Hepatic stellate cell (primary cell): ENCODE results near the gene BMAL1.
A peak's percentile ranks its signal among the peaks of the same experiment; 100 is the strongest.

Experiments
- DNase-seq: peaks from one replicate; pipeline ENCODE4 v3.0.0; 2011; ENCODE audit warnings: low spot score

The BMAL1 gene

DNA sequence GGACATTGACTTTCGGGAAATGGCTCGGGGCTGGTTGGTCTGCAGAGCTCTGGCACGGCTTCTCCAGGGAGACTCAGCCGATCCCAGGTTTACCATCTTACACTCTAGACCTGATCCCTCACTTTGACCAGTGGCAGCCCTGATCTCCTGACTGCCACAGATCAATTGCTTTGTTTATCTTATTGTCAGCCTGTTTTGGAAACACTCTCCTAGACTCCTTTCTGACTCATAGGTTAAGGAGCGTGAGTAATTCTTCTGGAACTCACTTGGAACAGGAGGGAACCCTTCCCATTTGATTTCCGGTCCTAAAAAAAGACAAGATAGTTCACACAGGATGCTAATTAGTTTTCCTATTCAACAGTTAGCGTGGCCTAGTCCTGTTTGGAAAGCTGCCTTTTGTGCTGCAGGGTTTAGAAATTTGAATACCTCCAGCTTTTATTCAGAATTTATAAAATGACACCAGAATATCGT is 16.0 kb upstream of the BMAL1 start:
- peak; percentile 50 for DNase-seq

DNA sequence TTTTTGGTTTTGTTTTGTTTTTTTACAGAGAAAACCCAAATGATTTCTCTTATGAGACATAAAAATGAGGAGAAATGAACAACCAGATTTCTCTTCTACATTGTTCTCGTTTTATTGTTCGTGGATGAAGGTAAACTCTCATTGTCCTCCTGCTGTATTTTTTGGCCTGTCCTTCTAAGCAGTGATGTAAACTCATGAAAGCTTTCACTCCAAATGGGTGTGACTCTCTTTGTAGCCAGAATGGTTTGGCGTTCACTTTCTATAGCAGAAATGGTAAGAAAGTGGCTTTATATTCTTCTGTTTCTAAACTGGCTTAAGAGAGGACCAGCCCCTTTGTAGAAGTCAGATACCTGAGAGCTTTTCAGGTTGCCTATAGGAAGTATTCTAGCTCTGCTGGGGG is 15.5 kb upstream of the BMAL1 start:
- DNase-seq: no peak

DNA sequence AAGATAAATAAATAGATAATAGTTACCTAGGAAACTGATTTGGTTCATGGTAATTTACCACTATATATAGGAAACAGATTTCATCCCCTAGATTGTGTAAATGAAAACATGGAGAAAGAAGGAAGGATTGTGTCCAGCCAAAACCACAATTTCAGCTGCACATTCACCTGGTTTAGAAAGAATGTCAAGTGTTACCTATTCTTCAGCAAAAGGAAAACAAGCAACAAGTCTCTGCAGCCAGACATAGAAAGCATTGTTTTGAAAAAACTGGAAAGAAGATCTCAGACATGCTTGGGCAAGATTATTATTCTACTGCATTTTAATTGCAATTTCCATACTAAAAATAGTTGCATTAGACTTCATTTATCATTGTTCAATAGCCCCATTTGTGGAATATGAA is 8.8 kb upstream of the BMAL1 start:
- DNase-seq: no peak

DNA sequence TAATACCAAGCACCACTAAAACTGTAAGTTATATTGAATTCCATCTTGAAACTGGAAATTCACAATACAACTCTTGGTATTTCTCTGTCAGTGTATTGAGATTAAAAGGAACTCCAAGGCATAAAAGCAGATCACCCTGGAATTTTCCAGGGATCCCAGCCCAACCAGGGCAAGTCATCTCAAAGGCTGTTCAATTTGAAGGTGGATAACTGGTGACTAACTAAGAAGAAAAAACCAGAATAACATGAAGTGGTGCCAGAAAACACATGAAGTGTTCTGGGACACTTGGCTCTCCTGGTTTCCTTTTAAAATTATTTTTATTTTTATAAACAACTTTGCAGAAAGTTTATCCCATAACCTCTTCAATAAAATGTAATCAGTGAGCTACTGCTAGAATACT is 7.8 kb upstream of the BMAL1 start:
- no peak for DNase-seq

DNA sequence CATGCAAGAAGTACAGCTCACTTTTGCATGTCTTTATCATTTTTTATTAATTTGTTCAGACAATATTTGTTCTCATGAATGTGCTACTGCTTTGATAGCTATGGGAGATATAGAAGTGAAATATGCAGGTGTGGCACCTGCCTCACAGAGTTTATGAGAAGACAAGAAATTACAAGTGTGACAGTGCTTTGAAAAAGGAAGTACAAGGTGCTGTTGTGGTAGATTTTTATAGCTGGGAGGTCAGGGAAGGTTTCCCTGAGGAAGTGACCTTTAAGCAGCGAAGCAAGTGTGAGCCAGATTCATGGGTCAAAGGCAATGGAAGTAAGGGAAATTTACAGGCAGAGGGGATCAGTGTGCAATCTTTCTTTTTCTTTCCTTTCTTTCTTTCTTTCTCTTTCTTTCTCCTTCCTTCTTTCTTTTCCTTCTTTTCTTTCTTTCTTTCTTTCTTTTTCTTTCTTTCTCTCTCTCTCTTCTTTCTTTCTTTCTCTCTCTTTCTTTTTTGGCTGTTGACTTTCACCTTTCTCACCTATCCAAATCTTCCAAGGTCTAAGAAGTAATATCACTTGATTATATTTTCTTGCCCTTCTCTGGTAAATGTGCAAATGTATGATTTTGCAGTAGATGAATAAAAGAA is 6.4 kb upstream of the BMAL1 start:
- DNase-seq: no peak

DNA sequence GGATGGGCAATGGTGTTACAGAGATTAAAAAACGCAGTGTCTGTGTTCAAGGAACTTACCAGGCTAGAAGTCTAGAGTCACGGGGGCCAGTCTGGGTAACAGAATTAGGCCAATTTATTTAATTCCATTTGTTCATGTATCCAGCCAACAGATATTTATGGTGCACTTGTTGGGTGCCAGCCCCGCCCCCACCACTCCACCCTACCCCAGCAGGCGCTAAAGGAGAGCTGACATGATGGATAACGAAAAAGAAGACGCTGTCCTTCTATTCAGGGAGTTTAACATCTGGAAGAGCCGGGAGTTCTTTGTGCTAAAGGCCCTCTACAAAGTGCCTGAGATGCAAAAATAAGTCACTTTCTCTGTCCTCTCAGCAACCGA is 1.1 kb upstream of the BMAL1 start:
- no peak for DNase-seq

DNA sequence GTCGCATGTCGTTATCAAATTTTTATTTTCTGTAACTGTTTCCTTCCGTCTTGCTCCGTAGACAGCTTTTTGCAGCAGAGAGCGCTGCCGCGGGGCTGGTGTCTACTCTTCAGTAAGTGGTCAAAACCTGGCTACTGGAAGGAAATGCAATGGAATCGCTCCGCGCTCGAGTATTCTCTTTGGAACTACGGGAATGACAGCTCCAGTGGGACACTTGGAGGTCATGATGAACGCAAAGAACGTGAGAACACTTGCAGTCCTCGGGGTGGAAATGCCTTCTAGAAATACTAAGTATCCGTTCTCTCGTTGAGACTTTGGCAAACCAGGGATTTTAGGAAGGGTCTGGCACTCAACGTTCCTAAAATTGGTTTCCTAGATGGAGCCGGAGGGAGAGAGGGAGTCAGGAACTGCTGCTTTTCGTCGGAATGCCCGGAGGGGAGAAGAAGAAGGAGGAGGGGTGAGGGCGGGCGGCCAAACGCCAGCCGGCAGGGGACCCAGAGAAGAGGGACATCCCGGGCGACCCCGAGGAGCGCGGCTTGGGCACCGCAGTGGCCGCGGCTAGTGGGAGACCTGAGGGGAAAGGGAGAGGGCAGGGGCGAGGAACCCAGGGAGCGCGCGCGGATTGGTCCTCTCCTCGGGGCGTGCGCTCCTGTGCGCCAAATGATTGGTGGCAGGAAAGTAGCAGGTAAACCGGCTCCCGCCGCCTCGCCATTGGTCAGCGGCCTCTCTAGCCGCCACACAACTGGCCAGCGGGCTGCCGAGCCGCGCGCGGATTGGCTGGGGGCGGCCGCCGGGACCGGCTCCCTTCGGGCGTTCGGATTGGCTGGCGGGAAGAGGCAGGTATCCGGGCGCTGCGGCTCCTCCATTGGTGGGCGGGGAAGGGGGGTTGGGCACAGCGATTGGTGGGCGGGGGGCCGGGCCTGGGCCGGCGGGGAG is 490 bp upstream of the BMAL1 start:
- peak; percentile 99 for DNase-seq

DNA sequence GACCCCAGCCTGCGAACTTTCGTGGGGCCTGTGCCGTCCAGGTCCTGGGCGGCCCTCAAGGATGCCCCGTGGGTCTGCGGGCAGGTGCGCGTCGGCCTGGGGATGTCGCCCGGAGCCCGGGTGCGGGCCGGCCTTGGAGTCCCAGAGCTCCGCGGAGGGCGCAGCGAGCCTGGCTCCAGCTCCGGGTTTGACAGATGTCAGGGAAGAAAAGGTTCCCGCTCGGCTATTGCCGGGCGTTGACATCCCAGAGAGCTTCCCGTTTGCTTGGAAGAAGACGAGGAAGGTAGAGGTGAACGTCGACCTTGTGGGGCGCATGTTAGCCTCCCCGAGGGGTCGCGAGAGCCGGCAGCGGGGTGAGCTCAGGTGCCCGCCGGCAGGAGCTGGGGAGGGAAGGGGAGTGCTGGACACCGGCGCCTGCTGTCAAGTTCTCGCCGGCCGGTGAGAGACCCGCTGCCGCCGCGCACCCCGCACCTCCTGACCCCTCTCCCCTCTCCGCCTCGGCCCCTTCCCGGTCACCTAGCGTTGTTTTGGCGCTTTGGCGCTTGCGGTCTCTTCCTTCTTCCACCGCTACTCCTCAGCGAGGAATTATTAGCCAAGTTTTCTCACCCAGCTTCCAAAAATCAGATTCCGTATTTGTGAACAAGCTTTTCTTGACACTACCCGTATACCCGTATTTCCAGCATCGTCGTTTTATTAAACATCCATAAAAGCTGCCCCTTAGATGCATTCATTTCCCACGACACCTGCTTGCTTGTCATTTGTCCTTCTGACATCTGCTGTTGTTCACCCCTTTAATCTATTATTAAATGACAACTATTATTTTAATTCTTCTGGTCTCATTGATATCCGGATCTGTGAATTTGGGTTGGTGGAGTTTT is 1.3 kb downstream of the BMAL1 start:
- DNase-seq: peak; percentile 17

DNA sequence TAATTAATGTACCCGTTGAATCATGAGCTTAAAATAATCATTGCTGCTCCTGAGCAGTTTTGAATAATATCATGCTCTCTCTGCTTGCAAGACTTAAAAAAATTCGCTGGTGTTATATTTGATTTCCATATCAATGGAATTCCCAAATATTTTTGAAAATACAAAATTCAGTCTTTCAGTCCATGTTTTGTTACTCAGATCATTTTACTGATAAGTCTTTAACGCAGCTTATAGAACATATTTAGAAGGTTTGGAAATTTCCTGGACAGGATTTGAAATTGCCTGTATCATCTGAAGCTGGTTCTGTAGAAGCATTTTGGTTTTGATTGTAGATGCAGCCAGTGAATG is 1.9 kb downstream of the BMAL1 start:
- no peak for DNase-seq

DNA sequence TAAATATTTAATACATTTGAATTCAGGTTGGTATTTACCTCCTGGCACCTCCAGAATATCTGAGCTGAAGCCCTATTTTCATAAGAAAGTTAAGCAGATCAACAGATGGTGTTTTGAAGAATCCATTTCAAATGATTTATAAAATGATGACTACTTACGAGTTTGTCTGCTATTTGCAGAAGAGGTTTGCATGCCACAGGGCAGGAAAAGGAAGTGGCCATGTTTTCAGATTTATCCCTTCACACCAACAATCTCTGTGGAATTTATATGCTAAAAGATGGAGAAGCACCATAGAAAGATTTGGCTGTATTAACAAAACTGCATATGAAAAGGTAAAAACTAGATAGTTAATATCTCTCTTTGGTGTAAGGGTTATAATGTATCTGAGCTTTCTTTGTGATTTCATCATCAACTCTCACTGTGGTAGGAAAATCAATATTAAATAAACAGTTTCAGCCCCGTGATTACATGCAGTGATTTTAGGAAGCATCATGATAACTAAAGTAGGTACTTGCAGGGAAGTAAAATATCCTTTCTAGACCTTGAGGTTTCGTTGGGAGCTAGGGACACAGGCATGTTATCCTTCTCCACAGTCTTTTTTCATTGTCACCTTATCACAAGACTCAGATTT is 2.6 kb downstream of the BMAL1 start:
- DNase-seq: no peak

DNA sequence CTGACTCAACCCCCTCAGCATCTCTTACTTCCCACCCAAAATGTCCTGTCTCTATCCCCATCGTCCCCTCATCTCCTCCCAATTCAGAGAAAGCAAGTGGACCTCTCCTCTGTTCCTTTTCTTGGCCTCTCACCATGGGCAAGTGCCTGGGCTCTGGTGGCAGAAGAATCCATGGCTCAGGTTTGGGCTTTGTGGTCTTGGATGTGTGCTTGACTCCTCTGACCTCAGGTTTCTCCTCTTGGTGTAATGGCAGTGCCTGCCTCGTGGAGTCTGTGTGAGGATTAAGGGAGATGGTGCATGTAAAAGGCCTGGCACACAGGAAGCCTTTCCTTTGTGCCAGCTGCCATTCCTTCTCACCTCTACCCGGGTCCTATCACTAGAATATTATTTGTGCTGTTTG is 3.2 kb downstream of the BMAL1 start:
- no peak for DNase-seq

DNA sequence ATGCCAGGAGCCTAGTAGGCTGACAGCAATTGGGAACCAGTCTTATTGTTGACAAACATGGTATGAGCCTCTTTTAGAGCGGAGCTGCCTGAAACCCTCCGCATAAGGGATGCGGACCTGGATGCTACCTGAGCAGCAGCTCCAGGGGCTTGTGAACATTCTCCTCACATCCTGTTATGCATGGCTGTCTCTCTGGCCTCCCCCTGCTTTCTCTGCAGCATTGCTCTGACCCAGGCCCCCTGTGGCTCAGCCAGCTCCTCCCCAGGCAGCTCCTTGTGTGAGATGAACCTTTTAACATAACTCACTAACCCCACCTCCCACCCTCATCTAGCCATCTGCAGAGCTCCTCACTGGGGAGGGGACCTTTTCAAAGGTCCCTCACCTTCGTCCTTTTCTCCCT is 6.0 kb downstream of the BMAL1 start:
- DNase-seq: no peak

DNA sequence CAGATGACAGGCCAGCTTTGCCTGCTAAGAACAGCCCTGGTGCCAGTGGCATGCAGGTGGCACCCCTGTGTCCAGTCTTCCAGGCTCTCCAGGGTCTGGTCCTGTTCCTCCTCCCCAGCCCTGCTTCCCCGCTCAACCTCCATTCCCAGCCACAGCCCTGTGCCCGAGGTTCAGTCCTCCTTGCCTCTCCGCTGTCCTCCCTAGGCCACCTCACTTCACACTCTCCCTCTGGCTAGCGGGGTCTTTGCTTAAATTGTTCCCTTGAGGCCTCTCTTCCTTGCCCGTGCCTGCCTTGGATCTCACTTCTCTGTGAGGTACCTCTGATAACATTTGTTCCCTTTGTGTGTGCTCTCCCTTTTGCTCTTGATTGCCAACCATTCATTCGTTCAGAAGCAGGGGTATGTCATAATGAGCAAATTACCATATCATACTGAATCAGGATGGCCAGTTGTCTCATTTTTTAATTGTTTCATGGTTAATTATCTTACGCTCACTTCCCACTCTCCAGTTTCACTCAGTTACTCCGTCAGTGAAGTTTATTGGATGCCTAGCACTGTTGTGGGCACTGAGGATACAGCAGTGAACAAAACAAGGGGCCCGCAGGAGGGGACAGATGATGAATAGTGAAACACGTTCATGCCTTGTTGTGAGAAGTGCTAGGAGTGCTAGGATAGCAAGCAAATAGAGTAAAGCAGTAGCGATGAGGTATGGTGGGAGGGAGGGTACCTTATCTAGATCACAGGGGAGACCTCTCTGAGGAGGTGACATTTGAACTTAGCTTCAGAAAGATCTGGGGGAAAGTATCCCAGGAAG is 7.4 kb downstream of the BMAL1 start:
- DNase-seq: no peak

DNA sequence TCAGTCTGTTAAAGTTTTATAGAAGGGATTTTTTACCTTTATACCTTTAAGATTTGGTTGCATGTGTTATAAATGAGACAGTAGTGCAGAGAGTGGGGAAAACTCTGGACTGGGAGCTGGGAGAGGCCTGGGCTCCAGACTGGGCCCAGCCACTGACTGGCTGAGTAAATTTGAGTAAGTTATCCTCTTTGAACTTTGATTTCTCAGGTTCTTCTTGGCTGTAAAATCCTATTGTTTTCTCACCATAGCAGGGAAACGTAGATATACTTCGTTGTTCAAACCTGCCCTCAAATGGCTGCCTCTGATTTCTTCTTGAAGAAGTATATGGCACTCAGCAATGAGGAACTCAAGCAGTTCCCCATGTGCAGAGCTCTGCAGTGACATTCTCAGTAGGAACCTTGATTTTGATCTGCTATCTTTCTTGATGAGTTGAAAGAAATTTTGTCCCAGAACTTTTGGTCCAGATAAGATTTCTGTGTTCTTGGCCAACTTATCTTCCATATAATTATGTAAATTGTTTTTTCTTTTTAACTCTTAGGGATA is 8.8 kb downstream of the BMAL1 start:
- no peak for DNase-seq

DNA sequence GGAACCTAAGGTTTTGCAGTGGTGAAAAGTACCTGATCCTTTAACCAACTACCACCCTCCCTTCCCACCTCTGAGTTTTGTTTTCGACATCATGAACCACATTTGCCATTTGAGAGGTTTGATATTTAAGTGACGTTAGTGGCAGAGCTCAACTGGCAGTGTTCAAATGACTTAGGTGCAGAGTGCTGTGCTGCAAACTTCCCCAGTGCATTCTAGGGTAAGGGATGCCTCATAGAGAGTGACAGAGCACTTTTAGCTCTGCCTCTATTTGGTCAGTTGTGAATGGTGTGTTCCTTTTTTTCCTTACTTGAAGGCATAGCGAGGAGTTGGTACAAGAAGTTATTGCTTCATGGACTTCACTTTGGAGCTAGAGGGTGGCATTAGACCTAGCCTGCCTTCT is 9.4 kb downstream of the BMAL1 start:
- DNase-seq: no peak

DNA sequence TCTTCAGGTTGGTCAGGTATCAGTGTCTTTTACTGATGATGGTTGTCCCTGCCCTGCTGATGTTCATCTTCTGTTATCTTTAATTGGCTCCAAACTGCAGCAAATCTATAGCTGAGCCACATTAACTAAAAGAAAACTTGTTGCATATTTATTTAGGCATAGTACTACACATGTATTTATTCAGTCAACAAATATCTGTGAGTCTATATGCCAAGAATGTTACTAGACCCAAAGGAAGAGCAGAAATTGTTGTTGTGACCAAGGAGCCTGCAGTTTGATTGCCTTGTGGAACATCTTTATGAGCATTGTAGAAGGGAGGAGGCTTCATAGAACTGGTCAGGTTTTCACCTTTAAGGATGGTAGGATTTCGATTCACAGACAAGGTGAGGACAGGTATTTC is 10.1 kb downstream of the BMAL1 start:
- no peak for DNase-seq

DNA sequence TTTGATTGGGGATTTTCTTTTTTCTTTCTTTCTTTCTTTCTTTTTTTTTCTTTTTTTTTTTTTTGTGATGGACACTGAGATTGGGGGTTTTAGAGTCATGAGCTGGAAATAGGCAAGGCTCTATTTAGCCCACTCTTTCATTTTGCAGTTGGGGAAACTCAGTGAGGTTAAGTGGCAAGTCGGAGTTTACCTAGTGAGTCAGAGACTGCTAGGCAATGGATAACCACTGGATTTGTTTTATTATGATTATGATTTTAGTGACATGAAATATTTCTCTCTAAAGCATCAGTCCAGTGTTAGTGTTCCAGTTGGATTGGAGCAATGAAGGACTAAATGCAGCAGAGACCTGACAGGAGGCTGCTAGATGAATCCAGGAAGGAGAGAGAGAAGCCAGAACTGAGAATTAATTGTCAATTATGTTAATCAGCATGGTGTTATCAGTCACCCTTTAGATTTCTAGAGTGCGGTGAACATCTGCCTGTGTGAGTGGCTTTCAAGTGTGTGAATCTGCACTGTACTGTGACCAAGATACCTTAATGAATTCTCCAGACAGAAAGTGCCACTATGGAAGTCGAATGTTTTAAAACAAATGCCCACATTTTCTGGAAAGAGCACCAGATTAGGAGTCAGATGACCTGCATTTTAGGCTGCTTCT is 10.9 kb downstream of the BMAL1 start:
- peak; percentile 60 for DNase-seq

DNA sequence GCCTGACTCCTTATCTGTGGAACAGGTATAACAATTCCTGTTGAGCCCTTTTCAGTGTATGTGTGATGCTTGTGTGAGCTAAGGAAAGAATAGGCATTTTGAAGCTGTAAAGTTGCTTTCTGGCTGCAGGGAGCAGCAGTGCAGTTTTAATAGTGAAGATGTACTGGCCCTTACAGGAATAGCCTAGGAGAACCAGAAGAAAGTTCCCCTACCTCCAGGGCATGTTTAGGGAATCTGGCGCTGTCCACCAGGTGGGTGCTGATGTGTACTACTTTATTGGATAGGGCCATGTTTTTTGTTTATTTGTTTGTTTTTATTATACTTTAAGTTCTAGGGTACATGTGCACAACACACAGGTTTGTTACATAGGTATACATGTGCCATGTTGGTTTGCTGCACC is 11.5 kb downstream of the BMAL1 start:
- DNase-seq: peak; percentile 29

DNA sequence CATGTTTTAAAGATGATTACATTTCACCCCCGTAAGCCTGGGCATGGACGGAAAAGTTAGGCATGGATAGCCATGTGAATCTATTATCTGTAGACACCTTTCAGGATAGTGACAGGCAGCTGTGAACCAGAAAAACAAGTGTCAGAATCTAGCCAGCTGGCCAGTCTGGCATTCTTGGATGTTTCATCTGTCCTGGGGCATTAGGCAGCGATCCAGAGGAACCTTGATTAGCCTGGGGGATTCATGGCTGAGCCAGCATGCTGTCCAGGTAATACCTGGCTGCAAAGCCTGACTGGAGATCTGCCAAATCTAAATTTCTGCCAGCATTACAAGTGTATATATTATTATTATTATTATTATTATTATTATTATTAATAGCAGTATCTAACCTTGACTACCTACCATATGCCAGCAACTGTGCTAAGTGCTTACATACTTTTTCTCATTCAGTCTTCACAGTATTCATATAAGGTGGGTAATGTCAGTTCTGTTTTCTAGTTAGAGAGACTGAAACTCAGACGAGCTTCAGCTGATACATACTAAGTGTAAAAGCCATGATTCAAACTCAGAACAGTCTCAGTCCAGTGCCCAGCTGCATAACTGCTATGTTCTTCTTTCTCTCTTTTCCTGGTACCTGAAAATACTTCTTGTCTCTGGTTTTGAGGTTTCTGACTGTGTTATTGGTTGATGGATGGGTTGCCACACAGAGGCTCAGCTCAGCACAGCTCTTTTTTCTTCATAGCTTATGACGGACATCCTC is 12.8 kb downstream of the BMAL1 start:
- no peak for DNase-seq

DNA sequence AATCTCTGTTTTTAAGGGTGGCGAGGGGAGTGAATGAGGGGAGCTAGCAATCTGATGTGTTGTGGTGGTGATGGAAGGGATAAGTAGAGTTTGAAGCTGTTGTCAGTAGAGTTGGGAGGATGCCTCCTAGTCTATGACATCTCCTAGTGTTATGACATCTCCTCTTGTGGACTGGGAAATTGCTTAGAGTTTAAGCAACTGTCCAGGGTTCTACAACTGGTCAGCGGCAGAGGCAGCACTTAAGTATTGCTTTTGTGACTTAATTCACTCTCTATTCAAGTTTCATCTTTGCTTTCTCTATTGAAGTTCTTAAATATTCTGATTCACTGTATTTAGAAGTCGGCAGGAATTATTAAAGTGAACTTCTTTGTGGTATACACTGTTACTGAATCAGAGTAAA is 13.8 kb downstream of the BMAL1 start:
- no peak for DNase-seq
